IMR-90 (cell line): ENCODE data around the gene SCIN. TPM values are rescaled to one million over a fixed set of nuclear protein-coding genes. Genes with fewer than 3 reads are reported as not detected.

ENCODE experiments used
- ATAC-seq: fragments of 200-7000 bp; cut with Tn5 transposase; 2 replicates; pipeline ENCODE4 v1.9.1; 2020; ENCODE audit warnings: low read depth, mild to moderate bottlenecking, moderate library complexity
- BruUV-seq: library from RNA; stranded (reverse); fragments of 400-500 nt; replicated peaks from 2 replicates; lab custom pipeline; 2021; lab: Mats Ljungman, UMichigan
- CTCF ChIA-PET: fragments of 300-600 bp; formaldehyde crosslinking; extraction: SDS; loops from one replicate; lab custom pipeline; 2021; ENCODE audit warnings: antibody characterized with exemption; lab: Yijun Ruan, JAX
- POLR2A ChIA-PET: fragments of 300-600 bp; sonication (Branson Sonifier 250); formaldehyde crosslinking; loops from one replicate; lab custom pipeline; 2022; ENCODE audit warnings: antibody characterized with exemption; ENCODE audit not compliant: unreplicated experiment; lab: Charles Lee
- DNase-seq: peaks from one replicate; pipeline ENCODE4 v3.0.0; 2013
- H2AFZ ChIP-seq: replicated peaks from 2 replicates; pipeline ENCODE3; 2013; ENCODE audit warnings: low read length, mild to moderate bottlenecking; ENCODE audit not compliant: poor library complexity
- H2AK5ac ChIP-seq: 2 replicates; pipeline ENCODE4 v1.6.1; 2013; ENCODE audit warnings: low read depth, low read length, inconsistent platforms
- H2AK9ac ChIP-seq: replicated peaks from 2 replicates; pipeline ENCODE3; 2013; ENCODE audit warnings: mild to moderate bottlenecking, low read depth, low read length, moderate library complexity; ENCODE audit not compliant: poor library complexity
- H2BK120ac ChIP-seq: 2 replicates; pipeline ENCODE4 v1.6.1; 2013; ENCODE audit warnings: low read depth, low read length, inconsistent platforms
- H2BK15ac ChIP-seq: 3 replicates; pipeline ENCODE4 v1.6.1; 2013; ENCODE audit warnings: low read depth, low read length, inconsistent platforms
- H2BK20ac ChIP-seq: 2 replicates; pipeline ENCODE4 v1.6.1; 2013; ENCODE audit warnings: low read depth, mild to moderate bottlenecking, inconsistent platforms, low read length, moderate library complexity
- H2BK5ac ChIP-seq: 2 replicates; pipeline ENCODE4 v1.6.1; 2013; ENCODE audit warnings: mild to moderate bottlenecking, low read depth, low read length, inconsistent platforms; ENCODE audit not compliant: poor library complexity, severe bottlenecking
- H3K14ac ChIP-seq: replicated peaks from 2 replicates; pipeline ENCODE4 v1.6.1; 2013; ENCODE audit warnings: low read depth, low read length, inconsistent platforms
- H3K18ac ChIP-seq: 2 replicates; pipeline ENCODE4 v1.6.1; 2013; ENCODE audit warnings: low read depth, low read length, control low read depth
- H3K23ac ChIP-seq: 2 replicates; pipeline ENCODE4 v1.6.1; 2013; ENCODE audit warnings: low read depth, low read length, inconsistent platforms
- H3K27ac ChIP-seq: 2 replicates; pipeline ENCODE4 v1.5.1; 2013; ENCODE audit warnings: mild to moderate bottlenecking, control low read depth, low read length; ENCODE audit not compliant: insufficient read depth
- H3K27me3 ChIP-seq: 2 replicates; pipeline ENCODE4 v1.6.1; 2013; ENCODE audit warnings: low read length; ENCODE audit not compliant: control insufficient read depth, insufficient read depth
- H3K36me3 ChIP-seq: 2 replicates; pipeline ENCODE4 v1.6.1; 2013; ENCODE audit warnings: low read length, mixed read lengths; ENCODE audit not compliant: control insufficient read depth, insufficient read depth
- H3K4ac ChIP-seq: 2 replicates; pipeline ENCODE4 v1.6.1; 2013; ENCODE audit warnings: low read depth, low read length, inconsistent platforms
- H3K4me1 ChIP-seq: 2 replicates; pipeline ENCODE4 v1.6.1; 2013; ENCODE audit warnings: low read length, mixed read lengths; ENCODE audit not compliant: control insufficient read depth, insufficient read depth
- H3K4me2 ChIP-seq: 2 replicates; pipeline ENCODE4 v1.6.1; 2013; ENCODE audit warnings: low read depth, mild to moderate bottlenecking, control low read depth, low read length, moderate library complexity
- H3K4me3 ChIP-seq: 2 replicates; pipeline ENCODE4 v1.5.1; 2013; ENCODE audit warnings: low read depth, mild to moderate bottlenecking, control low read depth, low read length, moderate library complexity; ENCODE audit not compliant: insufficient read depth
- H3K56ac ChIP-seq: 2 replicates; pipeline ENCODE4 v1.6.1; 2013; ENCODE audit warnings: low read length, inconsistent platforms; ENCODE audit not compliant: insufficient read depth; ENCODE audit errors: extremely low read depth
- H3K79me1 ChIP-seq, 2 experiments: 2 replicates each; pipeline ENCODE4 v1.6.1; 2013; ENCODE audit warnings: low read length in 2 of 2, inconsistent platforms in 1 of 2, low read depth in 1 of 2
- H3K9ac ChIP-seq: 2 replicates; pipeline ENCODE4 v1.6.1; 2013; ENCODE audit warnings: low read depth, low read length, control low read depth
- H3K9me1 ChIP-seq: 2 replicates; pipeline ENCODE4 v1.6.1; 2013; ENCODE audit warnings: low read length, inconsistent platforms; ENCODE audit not compliant: insufficient read depth
- H3K9me3 ChIP-seq: 2 replicates; pipeline ENCODE4 v1.6.1; 2013; ENCODE audit warnings: low read length; ENCODE audit not compliant: control insufficient read depth, insufficient read depth
- H4K20me1 ChIP-seq: 2 replicates; pipeline ENCODE4 v1.6.1; 2013; ENCODE audit warnings: low read length, inconsistent platforms; ENCODE audit not compliant: insufficient read depth
- H4K5ac ChIP-seq: 2 replicates; pipeline ENCODE4 v1.6.1; 2013; ENCODE audit warnings: mild to moderate bottlenecking, low read depth, low read length, control low read depth
- H4K8ac ChIP-seq, 2 experiments: 2 replicates each; pipeline ENCODE4 v1.6.1; 2013; ENCODE audit warnings: low read depth in 2 of 2, low read length in 2 of 2, control low read depth in 1 of 2, inconsistent platforms in 1 of 2
- H4K91ac ChIP-seq: 2 replicates; pipeline ENCODE4 v1.6.1; 2013; ENCODE audit warnings: low read depth, low read length, inconsistent platforms; ENCODE audit not compliant: insufficient read depth
- BHLHE40 ChIP-seq: fragments of 150-350 bp; IDR thresholded peaks from 2 replicates; pipeline ENCODE4 v1.6.1; 2016; ENCODE audit warnings: mild to moderate bottlenecking, low read depth, low read length
- CEBPB ChIP-seq: IDR thresholded peaks from 2 replicates; pipeline ENCODE4 v1.6.1; 2012; ENCODE audit warnings: low read depth, low read length, improper control_type of control experiment
- CHD1 ChIP-seq: IDR thresholded peaks from 2 replicates; pipeline ENCODE4 v1.6.1; 2012; ENCODE audit warnings: low read depth, low read length, improper control_type of control experiment
- FOS ChIP-seq: fragments of 150-350 bp; IDR thresholded peaks from 2 replicates; pipeline ENCODE4 v1.6.1; 2016; ENCODE audit warnings: low read depth, low read length
- MAFK ChIP-seq: IDR thresholded peaks from 2 replicates; pipeline ENCODE4 v1.6.1; 2012; ENCODE audit warnings: low read depth, low read length, improper control_type of control experiment
- MAZ ChIP-seq: IDR thresholded peaks from 2 replicates; pipeline ENCODE4 v1.6.1; 2012; ENCODE audit warnings: low read depth, mild to moderate bottlenecking, low read length, improper control_type of control experiment, moderate library complexity, borderline replicate concordance
- MXI1 ChIP-seq: IDR thresholded peaks from 2 replicates; pipeline ENCODE4 v1.6.1; 2012; ENCODE audit warnings: low read depth, mild to moderate bottlenecking, low read length, moderate library complexity, borderline replicate concordance
- NFE2L2 ChIP-seq: fragments of 150-350 bp; IDR thresholded peaks from 2 replicates; pipeline ENCODE4 v1.6.1; 2016; ENCODE audit warnings: low read depth, mild to moderate bottlenecking, low read length
- POLR2A ChIP-seq: IDR thresholded peaks from 2 replicates; pipeline ENCODE4 v1.6.1; 2012; ENCODE audit warnings: mild to moderate bottlenecking, low read depth, low read length
- RAD21 ChIP-seq: IDR thresholded peaks from 2 replicates; pipeline ENCODE4 v1.6.1; 2012; ENCODE audit warnings: low read length, improper control_type of control experiment
- RCOR1 ChIP-seq: IDR thresholded peaks from 2 replicates; pipeline ENCODE4 v1.6.1; 2012; ENCODE audit warnings: mild to moderate bottlenecking, low read length, improper control_type of control experiment; ENCODE audit not compliant: insufficient replicate concordance
- RFX5 ChIP-seq: IDR thresholded peaks from 2 replicates; pipeline ENCODE4 v1.8.0; 2012; ENCODE audit warnings: low read depth, mild to moderate bottlenecking, low read length, moderate library complexity
- SMC3 ChIP-seq: fragments of 150-350 bp; IDR thresholded peaks from 2 replicates; pipeline ENCODE4 v1.6.1; 2016; ENCODE audit warnings: low read depth, mild to moderate bottlenecking, antibody characterized with exemption, low read length, moderate library complexity
- WGBS, 2 experiments: methylation state at CpG; one replicate each; pipeline versions ENCODE4 v1.1.5 to v1.1.7; 2013; ENCODE audit warnings: missing lambda C conversion rate in 2 of 2; ENCODE audit not compliant: insufficient read length in 1 of 2; ENCODE audit errors: extremely low coverage in 2 of 2; 5-methylcytosine and 5-hydroxymethylcytosine counted together
- dilution Hi-C: fragments of 300-500 bp; cut with HindIII; formaldehyde crosslinking; loops from one replicate; pipeline ENCODE4 v1.14.3; 2018; ENCODE audit warnings: low sequenced_read_pairs; ENCODE audit not compliant: unreplicated experiment
- in situ Hi-C: fragments of 300-500 bp; cut with MboI; formaldehyde crosslinking; loops from 3 replicates; pipeline ENCODE4 v1.14.3; 2019; ENCODE audit warnings: low sequenced_read_pairs, inconsistent platforms, mixed read lengths
- intact Hi-C: fragments of 100-400 bp; cut with micrococcal nuclease; formaldehyde crosslinking; loops from 2 replicates; pipeline ENCODE4 v1.10.0; 2022
- polyA plus RNA-seq, 3 experiments: library from polyadenylated mRNA; depleted of rRNA; stranded (reverse); fragments of >200 nt; gene quantifications; 2 replicates each; pipeline ENCODE4 v1.2.3, GENCODE V29; 2012; ENCODE audit warnings: low replicate concordance in 1 of 3
- total RNA-seq: library from RNA; depleted of rRNA; stranded (reverse); fragments of >200 nt; gene quantifications from 2 replicates; pipeline ENCODE4 v1.2.3, GENCODE V29; 2012
- TF ChIP-seq, protein P1 (sequence below): conservative IDR thresholded peaks from 2 replicates; pipeline ENCODE4 v1.5.1; 2012; ENCODE audit warnings: mild to moderate bottlenecking, low read depth, low read length, improper control_type of control experiment
- TF ChIP-seq, protein P2 (sequence below): fragments of 150-350 bp; IDR thresholded peaks from 2 replicates; pipeline ENCODE4 v1.6.1; 2017; ENCODE audit warnings: mild to moderate bottlenecking, antibody characterized with exemption, low read length, low read depth
- TF ChIP-seq, protein P3 (sequence below): fragments of 150-350 bp; IDR thresholded peaks from 2 replicates; pipeline ENCODE4 v1.6.1; 2016; ENCODE audit warnings: low read depth, mild to moderate bottlenecking, low read length, moderate library complexity, borderline replicate concordance

SCIN gene
- total and polyA plus RNA-seq, 2 of the 4 experiments (the other 2 are of a cell fraction), result under 0.01 to 0.05 TPM

DNA sequence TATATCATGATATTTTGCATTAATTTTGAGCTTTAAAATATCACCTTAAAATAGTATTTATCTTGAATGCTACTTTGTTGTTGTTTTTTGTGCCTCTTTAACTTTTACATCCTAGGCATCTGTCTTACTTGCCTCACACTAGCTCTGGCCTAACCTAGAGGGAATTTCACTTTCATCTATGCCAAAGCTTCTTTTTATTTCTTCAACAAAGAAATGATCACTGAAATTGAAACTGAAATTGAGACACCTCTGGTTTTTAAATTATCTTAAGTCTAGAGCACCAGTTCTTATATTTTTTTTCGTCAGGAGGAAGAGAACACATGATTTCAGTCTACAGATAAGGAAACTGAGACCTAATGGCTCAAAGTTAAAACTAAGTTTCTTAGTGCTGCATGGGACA, 3.5 kb upstream of the SCIN start:
- Histone ChIP-seq H3K4ac (no peak overlapping the region), H3K56ac (no peak overlapping the region), H3K4me3 (no peak overlapping the region), H3K18ac (no peak overlapping the region), H3K4me2 (no peak overlapping the region), H3K4me1 (no peaks in the 10 kb centered on the region), H2AK9ac (no peak overlapping the region), H3K79me1 (no peaks in the 10 kb centered on the region), H3K14ac (no peak overlapping the region), H4K8ac (no peak overlapping the region), H3K9me3 (no peaks in the 10 kb centered on the region; the same call in 1 of the 2 replicates), H2BK15ac (no peak overlapping the region), H2BK20ac (no peak overlapping the region), H4K5ac (no peak overlapping the region), H3K9me1 (no peaks in the 10 kb centered on the region), H3K36me3 (no peaks in the 10 kb centered on the region), H3K9ac (no peak overlapping the region), H4K20me1 (no peaks in the 10 kb centered on the region), H3K27me3 (peaks cover 28% of the 10 kb centered on the region), H4K91ac (no peak overlapping the region), H3K27ac (no peak overlapping the region), H2AK5ac (no peak overlapping the region), H2BK5ac (no peak overlapping the region), H3K23ac (no peak overlapping the region), H2BK120ac (no peak overlapping the region), H2AFZ (no peak overlapping the region)
- BruUV-seq, result no TSS peak
- in situ Hi-C loops, result no loop called here
- dilution Hi-C loops, result no loop called here
- ATAC-seq, result no peak
- DNase-seq, result no peak
- TF ChIP-seq, protein P1, sequence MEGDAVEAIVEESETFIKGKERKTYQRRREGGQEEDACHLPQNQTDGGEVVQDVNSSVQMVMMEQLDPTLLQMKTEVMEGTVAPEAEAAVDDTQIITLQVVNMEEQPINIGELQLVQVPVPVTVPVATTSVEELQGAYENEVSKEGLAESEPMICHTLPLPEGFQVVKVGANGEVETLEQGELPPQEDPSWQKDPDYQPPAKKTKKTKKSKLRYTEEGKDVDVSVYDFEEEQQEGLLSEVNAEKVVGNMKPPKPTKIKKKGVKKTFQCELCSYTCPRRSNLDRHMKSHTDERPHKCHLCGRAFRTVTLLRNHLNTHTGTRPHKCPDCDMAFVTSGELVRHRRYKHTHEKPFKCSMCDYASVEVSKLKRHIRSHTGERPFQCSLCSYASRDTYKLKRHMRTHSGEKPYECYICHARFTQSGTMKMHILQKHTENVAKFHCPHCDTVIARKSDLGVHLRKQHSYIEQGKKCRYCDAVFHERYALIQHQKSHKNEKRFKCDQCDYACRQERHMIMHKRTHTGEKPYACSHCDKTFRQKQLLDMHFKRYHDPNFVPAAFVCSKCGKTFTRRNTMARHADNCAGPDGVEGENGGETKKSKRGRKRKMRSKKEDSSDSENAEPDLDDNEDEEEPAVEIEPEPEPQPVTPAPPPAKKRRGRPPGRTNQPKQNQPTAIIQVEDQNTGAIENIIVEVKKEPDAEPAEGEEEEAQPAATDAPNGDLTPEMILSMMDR, result no peak
- TF ChIP-seq RFX5 (no peak), BHLHE40 (no peak), MXI1 (no peak), MAZ (no peak), CHD1 (no peak), NFE2L2 (no peak), RAD21 (no peak), CEBPB (no peak), FOS (no peak), SMC3 (no peak), POLR2A (no peak), MAFK (no peak), RCOR1 (no peak)
- TF ChIP-seq, protein P2, sequence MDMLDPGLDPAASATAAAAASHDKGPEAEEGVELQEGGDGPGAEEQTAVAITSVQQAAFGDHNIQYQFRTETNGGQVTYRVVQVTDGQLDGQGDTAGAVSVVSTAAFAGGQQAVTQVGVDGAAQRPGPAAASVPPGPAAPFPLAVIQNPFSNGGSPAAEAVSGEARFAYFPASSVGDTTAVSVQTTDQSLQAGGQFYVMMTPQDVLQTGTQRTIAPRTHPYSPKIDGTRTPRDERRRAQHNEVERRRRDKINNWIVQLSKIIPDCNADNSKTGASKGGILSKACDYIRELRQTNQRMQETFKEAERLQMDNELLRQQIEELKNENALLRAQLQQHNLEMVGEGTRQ, result no peak
- TF ChIP-seq, protein P3, sequence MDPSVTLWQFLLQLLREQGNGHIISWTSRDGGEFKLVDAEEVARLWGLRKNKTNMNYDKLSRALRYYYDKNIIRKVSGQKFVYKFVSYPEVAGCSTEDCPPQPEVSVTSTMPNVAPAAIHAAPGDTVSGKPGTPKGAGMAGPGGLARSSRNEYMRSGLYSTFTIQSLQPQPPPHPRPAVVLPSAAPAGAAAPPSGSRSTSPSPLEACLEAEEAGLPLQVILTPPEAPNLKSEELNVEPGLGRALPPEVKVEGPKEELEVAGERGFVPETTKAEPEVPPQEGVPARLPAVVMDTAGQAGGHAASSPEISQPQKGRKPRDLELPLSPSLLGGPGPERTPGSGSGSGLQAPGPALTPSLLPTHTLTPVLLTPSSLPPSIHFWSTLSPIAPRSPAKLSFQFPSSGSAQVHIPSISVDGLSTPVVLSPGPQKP, result no peak
- ChIA-PET POLR2A (no interaction called here), CTCF (no interaction called here)
- WGBS, 2 experiments, result no CpG with 5 or more reads among the region's 1 CpG
- intact Hi-C loops, result no loop called here
